Measurements from ENCODE around the gene GDPD3. TPM values are rescaled to one million over a fixed set of nuclear protein-coding genes. Genes with fewer than 3 reads are reported as not detected.

The GDPD3 gene
- total and polyA plus RNA-seq, 9 of the 15 experiments (the other 6 are each of a cell fraction or from before 2014, with no cell fraction given) = 0.47 to 3.9 (median 1.1) TPM

DNA sequence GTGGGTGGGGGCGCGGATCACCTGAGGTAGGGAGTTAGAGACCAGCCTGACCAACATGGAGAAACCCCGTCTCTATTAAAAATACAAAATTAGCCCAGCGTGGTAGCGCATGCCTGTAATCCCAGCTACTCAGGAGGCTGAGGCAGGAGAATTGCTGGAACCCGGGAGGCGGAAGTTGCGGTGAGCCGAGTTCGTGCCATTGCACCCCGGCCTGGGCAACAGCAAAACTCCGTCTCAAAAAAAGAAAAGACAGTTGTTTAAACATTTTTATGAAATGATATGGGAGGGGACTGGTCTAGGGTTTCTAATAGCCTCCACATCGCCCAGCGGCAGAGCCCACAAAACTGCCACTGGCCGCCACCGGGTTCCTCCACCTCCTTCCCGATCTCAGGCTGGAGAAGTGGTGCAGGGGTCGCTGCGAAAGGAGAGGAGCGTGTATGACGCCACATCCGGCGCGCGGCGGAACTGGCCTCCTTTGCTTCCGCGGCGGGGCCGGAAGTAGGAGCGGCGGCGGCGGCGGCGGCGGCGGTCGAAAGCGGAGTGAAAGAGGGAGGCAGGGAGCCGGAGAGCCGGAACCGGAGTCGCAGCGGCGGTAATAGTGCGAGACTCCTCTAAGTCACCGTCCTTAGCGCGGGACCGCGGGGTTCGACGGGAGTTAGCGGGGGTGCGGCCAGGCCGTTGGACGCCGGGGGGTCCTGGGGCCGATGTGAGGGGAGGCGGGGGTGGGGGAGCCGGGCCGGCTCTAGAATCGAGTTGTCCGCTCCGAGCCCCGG lies 37.6 kb downstream of the GDPD3 start, which contains the start of gene PPP4C (continued):
- TF ChIP-seq JUN (IDR thresholded peaks at IDR 0.05; ENCODE audit: borderline replicate concordance, low read depth, low read length) (no peak), JUN (CRISPR knock-in tag; IDR thresholded peaks at IDR 0.05; ENCODE audit: borderline replicate concordance) (0 out of 2 replicates have a peak, but pooled peaks have one; percentile 21), ETV1 (tag; conservative IDR thresholded peaks at IDR 0.05; ENCODE audit: low read depth) (peak; percentile 87), NCOA1 (IDR thresholded peaks at IDR 0.05; ENCODE audit: low read depth) (peak; percentile 27; the same call in 1 of the 2 replicates), TAF7 (tag; IDR thresholded peaks at IDR 0.05) (peak; percentile 48; the same call in 1 of the 2 replicates), PCBP1 (IDR thresholded peaks at IDR 0.05; ENCODE audit: low read depth, low read length, poor library complexity, severe bottlenecking) (no peak), CSDE1 (IDR thresholded peaks at IDR 0.05) (0 out of 4 replicates have a peak, but pooled peaks of 1 of the 2 experiments have one; percentile 46), SIN3A (IDR thresholded peaks at IDR 0.05; ENCODE audit: borderline replicate concordance in 2 of 2, control insufficient read depth in 1 of 2, low read depth in 2 of 2, low read length in 2 of 2) (peak in 1 of 2 experiments; percentile 29; a peak in 2 of 4 replicates), NRF1 (conservative IDR thresholded peaks at IDR 0.05 in 1 of 2, IDR thresholded peaks at IDR 0.05 in 1 of 2) (peak; percentile 36 to 38; a peak in 2 of 4 replicates), GABPB1 (CRISPR knock-in tag; IDR thresholded peaks at IDR 0.05) (peak; percentile 96), TEAD1 (CRISPR knock-in tag; IDR thresholded peaks at IDR 0.05) (peak in 1 of 2 experiments; percentile 44; a peak in 1 of 4 replicates)
- TF ChIP-seq, protein P1, sequence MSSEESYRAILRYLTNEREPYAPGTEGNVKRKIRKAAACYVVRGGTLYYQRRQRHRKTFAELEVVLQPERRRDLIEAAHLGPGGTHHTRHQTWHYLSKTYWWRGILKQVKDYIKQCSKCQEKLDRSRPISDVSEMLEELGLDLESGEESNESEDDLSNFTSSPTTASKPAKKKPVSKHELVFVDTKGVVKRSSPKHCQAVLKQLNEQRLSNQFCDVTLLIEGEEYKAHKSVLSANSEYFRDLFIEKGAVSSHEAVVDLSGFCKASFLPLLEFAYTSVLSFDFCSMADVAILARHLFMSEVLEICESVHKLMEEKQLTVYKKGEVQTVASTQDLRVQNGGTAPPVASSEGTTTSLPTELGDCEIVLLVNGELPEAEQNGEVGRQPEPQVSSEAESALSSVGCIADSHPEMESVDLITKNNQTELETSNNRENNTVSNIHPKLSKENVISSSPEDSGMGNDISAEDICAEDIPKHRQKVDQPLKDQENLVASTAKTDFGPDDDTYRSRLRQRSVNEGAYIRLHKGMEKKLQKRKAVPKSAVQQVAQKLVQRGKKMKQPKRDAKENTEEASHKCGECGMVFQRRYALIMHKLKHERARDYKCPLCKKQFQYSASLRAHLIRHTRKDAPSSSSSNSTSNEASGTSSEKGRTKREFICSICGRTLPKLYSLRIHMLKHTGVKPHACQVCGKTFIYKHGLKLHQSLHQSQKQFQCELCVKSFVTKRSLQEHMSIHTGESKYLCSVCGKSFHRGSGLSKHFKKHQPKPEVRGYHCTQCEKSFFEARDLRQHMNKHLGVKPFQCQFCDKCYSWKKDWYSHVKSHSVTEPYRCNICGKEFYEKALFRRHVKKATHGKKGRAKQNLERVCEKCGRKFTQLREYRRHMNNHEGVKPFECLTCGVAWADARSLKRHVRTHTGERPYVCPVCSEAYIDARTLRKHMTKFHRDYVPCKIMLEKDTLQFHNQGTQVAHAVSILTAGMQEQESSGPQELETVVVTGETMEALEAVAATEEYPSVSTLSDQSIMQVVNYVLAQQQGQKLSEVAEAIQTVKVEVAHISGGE (CRISPR knock-in tag; IDR thresholded peaks at IDR 0.05) = peak; percentile 71 to 93 (median 79); a peak in 5 of 6 replicates
- TF ChIP-seq, protein P2, sequence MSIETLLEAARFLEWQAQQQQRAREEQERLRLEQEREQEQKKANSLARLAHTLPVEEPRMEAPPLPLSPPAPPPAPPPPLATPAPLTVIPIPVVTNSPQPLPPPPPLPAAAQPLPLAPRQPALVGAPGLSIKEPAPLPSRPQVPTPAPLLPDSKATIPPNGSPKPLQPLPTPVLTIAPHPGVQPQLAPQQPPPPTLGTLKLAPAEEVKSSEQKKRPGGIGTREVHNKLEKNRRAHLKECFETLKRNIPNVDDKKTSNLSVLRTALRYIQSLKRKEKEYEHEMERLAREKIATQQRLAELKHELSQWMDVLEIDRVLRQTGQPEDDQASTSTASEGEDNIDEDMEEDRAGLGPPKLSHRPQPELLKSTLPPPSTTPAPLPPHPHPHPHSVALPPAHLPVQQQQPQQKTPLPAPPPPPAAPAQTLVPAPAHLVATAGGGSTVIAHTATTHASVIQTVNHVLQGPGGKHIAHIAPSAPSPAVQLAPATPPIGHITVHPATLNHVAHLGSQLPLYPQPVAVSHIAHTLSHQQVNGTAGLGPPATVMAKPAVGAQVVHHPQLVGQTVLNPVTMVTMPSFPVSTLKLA (conservative IDR thresholded peaks at IDR 0.05) = peak; percentile 65 to 78
- TF ChIP-seq, protein P3, sequence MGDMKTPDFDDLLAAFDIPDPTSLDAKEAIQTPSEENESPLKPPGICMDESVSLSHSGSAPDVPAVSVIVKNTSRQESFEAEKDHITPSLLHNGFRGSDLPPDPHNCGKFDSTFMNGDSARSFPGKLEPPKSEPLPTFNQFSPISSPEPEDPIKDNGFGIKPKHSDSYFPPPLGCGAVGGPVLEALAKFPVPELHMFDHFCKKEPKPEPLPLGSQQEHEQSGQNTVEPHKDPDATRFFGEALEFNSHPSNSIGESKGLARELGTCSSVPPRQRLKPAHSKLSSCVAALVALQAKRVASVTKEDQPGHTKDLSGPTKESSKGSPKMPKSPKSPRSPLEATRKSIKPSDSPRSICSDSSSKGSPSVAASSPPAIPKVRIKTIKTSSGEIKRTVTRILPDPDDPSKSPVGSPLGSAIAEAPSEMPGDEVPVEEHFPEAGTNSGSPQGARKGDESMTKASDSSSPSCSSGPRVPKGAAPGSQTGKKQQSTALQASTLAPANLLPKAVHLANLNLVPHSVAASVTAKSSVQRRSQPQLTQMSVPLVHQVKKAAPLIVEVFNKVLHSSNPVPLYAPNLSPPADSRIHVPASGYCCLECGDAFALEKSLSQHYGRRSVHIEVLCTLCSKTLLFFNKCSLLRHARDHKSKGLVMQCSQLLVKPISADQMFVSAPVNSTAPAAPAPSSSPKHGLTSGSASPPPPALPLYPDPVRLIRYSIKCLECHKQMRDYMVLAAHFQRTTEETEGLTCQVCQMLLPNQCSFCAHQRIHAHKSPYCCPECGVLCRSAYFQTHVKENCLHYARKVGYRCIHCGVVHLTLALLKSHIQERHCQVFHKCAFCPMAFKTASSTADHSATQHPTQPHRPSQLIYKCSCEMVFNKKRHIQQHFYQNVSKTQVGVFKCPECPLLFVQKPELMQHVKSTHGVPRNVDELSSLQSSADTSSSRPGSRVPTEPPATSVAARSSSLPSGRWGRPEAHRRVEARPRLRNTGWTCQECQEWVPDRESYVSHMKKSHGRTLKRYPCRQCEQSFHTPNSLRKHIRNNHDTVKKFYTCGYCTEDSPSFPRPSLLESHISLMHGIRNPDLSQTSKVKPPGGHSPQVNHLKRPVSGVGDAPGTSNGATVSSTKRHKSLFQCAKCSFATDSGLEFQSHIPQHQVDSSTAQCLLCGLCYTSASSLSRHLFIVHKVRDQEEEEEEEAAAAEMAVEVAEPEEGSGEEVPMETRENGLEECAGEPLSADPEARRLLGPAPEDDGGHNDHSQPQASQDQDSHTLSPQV (IDR thresholded peaks at IDR 0.05) = peak; percentile 36; the same call in 1 of the 2 replicates
- TF ChIP-seq, protein P4, sequence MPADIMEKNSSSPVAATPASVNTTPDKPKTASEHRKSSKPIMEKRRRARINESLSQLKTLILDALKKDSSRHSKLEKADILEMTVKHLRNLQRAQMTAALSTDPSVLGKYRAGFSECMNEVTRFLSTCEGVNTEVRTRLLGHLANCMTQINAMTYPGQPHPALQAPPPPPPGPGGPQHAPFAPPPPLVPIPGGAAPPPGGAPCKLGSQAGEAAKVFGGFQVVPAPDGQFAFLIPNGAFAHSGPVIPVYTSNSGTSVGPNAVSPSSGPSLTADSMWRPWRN (IDR thresholded peaks at IDR 0.05; ENCODE audit: low read depth) = 0 out of 2 replicates have a peak, but pooled peaks have one; percentile 31

Data from K562 (cell line).